NCI-H146 treated with DMSO at 0.1 percent for 48 hours (cell line): ENCODE data around the gene CRTC1.
A peak's percentile ranks its signal among the peaks of the same experiment; 100 is the strongest.

Source experiments
- DNase-seq: peaks from one replicate; lab custom pipeline; 2025; ENCODE audit not compliant: unreplicated experiment; lab: John Stamatoyannopoulos, UW

Gene CRTC1

DNA sequence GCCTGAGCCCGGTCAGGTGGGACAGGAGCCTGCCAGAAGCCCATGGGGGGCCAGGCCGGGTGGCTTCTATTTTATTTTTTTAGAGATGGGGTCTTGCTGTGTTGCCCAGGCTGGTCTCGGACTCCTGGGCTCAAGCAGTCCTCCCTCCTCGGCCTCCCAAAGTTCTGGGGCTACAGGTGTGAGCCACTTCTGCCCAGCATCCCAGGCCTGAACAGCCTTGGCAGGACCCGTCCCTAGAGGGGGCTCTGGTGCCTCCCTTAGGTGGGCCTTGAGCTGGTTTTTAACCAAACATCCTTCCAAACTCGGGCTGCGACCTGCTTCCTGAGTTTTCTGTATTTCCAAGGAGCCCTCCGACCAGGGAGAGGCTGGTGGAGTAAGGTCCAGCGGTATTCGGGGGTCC is 97.2 kb downstream of the CRTC1 start:
- no peak for DNase-seq

- no peak for DNase-seq
Observed at GRCh38 chr19:18781047-18781600, 97.6 kb downstream of the CRTC1 start.

- no peak for DNase-seq
Observed at GRCh38 chr19:18781885-18782527, 98.5 kb downstream of the CRTC1 start.

DNA sequence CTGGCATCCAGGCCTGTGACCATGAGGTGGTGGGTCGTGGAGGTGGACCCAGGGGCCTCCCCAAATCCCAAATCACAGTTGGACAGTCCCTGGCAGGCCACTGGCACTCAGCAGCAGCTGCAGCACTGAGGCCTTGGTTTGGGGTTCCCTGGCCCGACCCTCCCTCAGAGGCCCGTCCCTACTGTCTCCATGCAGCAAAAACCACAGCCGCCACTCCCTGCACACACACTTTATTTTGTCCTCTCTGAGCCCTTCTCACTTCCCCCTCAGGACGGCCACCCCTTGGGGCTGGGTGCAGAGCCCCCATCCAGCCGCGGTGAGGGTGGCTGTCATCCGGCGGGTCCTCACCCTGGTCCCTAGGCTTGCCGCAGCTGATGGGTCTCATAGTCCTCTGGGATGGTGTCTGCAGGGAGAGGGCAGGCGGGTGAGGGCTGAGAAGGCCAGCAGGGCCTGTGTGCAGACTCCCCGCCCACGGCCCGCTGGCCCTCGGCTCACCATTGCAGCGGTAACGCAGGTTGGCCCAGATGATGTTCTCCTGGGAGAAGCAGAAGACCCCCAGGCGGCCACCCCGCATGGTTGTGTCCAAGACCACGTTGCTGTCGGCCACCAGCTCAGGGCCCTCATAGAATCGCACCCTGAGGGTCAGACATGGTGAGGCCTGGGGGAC is 99.2 kb downstream of the CRTC1 start:
- DNase-seq: no peak

DNA sequence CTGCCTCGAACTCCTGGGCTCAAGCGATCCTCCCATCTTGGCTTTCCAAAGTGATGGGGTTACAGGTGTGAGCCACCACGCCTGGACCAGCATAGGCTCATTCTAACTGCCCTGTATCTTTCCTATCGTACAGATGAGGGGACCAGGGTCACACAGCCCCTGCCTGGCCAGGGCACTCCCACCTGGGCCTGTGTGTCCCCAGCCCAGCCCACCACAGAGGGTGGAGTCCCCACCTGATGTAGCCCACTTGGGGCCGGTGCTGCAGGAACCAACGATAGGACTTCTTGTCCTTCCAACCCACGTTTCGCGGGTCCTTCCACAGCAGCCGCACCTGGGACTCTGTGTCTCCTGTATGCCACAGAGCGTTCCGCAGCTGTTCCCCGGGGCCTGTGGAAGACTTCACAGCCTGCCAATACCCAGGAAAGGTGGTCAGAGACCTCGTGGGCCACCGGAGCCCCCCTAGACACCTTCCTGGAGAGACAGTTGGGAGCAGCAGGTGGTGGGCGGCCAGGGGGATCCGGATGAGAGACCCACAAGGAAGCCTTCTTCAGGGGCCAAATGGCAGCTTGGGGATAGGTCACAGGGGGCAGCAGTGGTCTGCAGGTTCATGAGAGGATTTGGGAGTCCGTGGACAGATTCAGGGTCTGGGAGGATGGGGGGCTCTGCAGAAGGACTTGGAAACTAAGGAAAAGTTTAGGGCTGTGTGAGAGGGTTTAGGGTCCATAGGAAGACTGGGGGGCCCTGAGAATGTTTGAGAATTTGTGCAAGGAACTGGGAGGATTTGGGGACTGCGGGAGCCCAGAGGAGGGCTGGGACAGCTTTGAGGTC is 100.7 kb downstream of the CRTC1 start:
- DNase-seq: no peak

- DNase-seq: no peak
Observed at GRCh38 chr19:18784786-18785120, 101.3 kb downstream of the CRTC1 start.

- DNase-seq: peak; percentile 56
Observed at GRCh38 chr19:18785179-18786124, 102.0 kb downstream of the CRTC1 start.

- no peak for DNase-seq
Observed at GRCh38 chr19:18788529-18789421, 105.3 kb downstream of the CRTC1 start.

- DNase-seq: no peak
Observed at GRCh38 chr19:18789422-18789869, 106.0 kb downstream of the CRTC1 start.

DNA sequence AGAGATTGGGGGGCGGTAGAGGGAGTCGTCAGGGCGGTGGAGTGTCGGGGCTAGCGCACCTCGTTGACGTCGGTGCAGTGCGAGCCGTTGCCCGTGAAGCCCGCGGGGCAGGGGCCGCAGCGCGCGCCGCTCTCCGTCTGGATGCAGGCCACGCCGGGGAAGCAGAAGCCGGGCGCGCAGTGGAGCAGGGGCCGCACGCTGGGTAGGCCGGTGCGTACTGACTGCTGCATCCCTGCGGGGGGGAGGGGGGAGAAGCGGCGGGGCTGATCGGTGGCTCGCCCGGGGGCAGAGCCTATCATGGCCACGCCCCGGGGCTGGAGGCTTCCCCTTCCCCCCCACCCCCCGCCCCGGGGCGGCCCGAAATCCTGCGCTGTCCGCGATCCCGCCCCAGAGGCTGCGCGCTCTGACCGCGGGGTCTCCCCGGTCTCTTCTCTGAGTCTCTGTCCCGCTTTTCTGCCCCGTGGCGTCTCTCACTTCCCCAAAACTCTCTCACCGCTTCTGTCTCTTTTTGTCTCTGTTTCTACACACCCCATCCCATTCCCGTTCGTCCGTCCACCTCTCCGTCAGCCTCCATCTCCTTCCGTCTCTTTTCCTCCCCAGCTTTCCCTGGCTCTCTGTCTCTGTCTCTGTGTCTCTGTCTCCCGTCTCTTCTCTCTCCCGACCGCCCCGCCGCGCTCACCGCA is 106.5 kb downstream of the CRTC1 start:
- DNase-seq: peak; percentile 55

DNA sequence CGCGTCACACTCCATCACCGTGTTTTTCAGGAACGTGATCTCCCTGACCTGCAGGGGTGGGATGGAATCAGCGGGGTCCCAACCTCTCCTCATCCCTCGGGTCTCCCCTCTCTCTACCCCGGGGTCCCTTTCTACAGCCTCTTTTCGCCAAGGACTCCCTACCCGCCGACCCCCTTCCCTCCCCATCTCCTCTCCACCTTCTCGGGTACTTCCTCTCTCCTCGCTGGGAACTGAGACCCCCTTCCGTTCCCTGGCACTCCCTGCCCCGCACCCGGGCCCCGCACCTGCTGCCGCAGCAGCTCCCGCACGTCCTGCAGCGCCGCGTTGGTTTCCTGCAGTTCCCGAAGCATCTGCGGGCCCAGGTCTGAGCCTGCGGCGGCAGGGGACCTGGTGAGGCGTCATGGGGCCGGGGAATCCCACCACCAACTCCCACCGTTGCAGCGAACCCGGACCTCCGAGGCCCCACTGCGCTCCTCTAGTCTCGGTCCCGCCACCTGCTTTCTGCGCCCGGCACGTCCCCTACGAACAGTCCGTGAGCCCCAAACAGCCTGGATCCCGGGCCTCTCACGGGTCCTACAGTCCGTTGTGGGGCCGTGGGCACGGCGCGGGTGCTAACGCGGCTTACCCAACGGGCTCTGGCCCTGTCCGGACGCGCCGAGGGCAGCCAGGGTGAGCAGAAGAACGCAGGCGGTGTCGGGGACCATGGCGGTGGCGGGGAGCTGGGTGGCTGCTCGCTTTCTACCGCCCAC is 107.3 kb downstream of the CRTC1 start, which contains the start of gene COMP:
Gene COMP, minus strand, starts transcription at position 740 of the 749 bp plus-strand sequence. Its CDS starts 36 bp downstream, at position 704.
- DNase-seq: no peak

DNA sequence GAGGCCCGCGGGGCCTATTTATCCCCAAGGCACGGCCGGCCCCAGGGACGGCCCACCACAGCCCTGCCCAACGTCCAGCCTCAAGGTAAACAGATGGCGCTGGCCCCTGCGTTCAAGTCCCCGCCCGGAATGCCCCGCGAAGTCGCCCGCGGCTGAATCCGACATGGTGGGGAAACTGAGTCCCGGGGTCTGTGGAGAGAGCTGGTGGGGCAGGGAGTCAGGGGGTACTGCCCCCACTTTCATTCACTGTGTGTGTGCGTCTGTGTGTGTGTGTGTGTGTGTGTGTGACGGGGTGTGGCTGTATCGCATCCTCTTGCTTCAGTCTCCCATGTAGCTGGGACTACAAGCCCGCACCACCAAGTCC is 107.8 kb downstream of the CRTC1 start:
- DNase-seq: no peak

DNA sequence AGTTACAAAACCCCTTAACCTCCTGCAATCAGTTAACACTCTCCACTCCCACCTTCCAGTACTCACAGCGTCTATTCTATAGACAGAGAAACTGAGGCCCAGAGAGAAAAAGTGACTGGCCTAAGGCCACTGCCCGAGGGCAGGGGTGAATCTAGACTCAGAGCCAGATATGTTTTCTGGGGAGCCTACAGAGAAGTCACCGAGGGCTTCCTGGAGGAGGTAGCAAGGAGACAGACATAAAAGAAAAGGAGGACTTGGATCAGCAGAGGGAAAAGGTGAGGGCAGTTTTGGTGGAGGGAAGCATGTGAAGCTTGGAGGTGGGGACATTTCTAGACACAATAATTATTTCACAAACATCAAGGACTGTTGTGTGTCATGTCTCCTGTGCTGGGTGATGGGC is 109.2 kb downstream of the CRTC1 start:
- no peak for DNase-seq

- DNase-seq: no peak
Observed at GRCh38 chr19:18793144-18794028, 109.9 kb downstream of the CRTC1 start.

- no peak for DNase-seq
Observed at GRCh38 chr19:18794029-18794313, 110.5 kb downstream of the CRTC1 start.

- no peak for DNase-seq
Observed at GRCh38 chr19:18794692-18795091, 111.2 kb downstream of the CRTC1 start.

GRCh38 chr19:18795540-18795939 is 112.1 kb downstream of the CRTC1 start:
- DNase-seq: no peak

DNA sequence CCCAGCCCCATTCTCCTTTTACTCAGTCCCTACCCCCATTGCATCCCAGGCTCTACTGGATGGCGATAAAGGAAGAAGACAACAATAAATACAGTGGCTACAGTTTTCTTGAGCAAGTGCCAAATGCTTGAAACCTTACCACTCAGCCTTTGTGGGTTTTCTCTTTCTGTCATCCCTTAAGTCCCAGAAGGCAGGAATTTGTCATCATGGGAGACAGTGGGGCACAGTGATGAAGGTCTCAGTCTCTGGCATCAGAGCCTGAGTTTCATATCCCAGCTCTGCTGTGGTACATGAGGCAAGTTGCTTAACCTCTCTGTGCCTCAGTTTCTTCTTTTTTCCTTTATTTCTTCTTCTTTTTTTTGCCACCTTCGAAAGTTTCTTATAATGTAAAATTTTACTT is 112.8 kb downstream of the CRTC1 start:
- no peak for DNase-seq
